Measurements from ENCODE around the gene SMIM23.

Gene SMIM23

GRCh38 chr5:171755354-171755821 is 30.2 kb upstream of the SMIM23 start:
- no peak overlapping the region for H3K4me3 ChIP-seq (ENCODE audit: low read depth, low read length)
- TF ChIP-seq, protein P1, sequence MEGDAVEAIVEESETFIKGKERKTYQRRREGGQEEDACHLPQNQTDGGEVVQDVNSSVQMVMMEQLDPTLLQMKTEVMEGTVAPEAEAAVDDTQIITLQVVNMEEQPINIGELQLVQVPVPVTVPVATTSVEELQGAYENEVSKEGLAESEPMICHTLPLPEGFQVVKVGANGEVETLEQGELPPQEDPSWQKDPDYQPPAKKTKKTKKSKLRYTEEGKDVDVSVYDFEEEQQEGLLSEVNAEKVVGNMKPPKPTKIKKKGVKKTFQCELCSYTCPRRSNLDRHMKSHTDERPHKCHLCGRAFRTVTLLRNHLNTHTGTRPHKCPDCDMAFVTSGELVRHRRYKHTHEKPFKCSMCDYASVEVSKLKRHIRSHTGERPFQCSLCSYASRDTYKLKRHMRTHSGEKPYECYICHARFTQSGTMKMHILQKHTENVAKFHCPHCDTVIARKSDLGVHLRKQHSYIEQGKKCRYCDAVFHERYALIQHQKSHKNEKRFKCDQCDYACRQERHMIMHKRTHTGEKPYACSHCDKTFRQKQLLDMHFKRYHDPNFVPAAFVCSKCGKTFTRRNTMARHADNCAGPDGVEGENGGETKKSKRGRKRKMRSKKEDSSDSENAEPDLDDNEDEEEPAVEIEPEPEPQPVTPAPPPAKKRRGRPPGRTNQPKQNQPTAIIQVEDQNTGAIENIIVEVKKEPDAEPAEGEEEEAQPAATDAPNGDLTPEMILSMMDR (IDR thresholded peaks at IDR 0.05; ENCODE audit: low read depth, low read length), result no peak
- in situ Hi-C loops (cut with HindIII; ENCODE audit: low sequenced_read_pairs), result no loop called here
- DNase-seq (ENCODE audit: low read depth, low spot score), result no peak

DNA sequence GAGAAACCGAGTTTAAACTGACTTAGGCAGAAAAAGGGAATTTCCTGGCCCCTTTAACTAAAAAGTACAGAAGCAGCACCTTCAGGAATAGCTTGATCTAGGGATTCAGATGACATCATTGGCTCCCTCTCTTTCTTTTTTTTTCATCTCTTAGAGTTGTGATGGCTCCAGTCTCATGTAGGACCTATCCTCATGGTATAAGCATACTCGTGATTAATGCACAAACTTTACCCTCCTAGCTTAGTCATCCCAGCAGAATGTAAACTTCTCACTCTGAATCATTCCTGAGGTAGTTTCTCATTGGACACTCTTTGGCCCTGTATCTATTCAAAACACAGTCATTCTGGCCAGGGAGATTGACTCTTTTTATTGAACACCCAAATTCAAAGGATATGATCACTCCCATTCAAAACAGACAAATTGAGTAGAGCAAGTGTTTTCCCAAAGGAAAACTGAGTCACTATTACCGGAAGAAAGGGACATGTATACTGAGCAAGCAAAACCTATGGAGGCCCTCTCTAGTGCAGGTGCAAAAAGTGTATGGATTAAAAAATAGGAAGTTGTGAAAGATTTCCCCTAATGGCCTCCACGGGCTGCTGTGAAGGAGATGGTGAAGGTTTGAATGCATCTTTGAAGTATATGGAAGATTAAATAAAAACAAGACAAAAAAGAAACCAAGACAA is 27.6 kb upstream of the SMIM23 start:
- DNase-seq (ENCODE audit: low read depth, low spot score), result peak; percentile 89
- TF ChIP-seq, protein P1 (IDR thresholded peaks at IDR 0.05; ENCODE audit: low read depth, low read length), result no peak
- no peak overlapping the region for H3K4me3 ChIP-seq (ENCODE audit: low read depth, low read length)
- in situ Hi-C loops (cut with HindIII; ENCODE audit: low sequenced_read_pairs), result no loop called here

DNA sequence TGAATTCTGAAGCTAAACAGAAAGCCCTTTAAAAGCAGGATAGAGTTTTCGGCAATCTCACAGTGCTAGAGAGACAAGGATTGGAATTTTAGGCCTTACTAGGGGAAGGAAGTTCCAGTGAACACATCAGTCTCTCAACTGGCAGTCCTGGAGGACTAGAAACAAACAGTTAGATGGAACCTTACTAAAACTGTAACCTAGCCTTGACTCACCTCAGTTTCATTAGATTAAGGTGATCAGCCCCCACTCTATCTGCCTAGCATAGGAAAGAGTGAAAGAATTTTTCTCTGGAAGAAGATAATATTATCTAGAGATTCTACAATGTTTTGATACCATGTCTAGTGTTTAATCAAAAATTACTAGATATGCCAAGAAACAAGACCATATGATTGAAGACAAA is 25.8 kb upstream of the SMIM23 start:
- H3K4me3 ChIP-seq (ENCODE audit: low read depth, low read length), result no peak overlapping the region
- TF ChIP-seq, protein P1 (IDR thresholded peaks at IDR 0.05; ENCODE audit: low read depth, low read length), result no peak
- in situ Hi-C loops (cut with HindIII; ENCODE audit: low sequenced_read_pairs), result no loop called here
- no peak for DNase-seq (ENCODE audit: low read depth, low spot score)

GRCh38 chr5:171762021-171762608 is 23.5 kb upstream of the SMIM23 start:
- TF ChIP-seq, protein P1 (IDR thresholded peaks at IDR 0.05; ENCODE audit: low read depth, low read length), result no peak
- no peak overlapping the region for H3K4me3 ChIP-seq (ENCODE audit: low read depth, low read length)
- no peak for DNase-seq (ENCODE audit: low read depth, low spot score)
- in situ Hi-C loops (cut with HindIII; ENCODE audit: low sequenced_read_pairs), result no loop called here

DNA sequence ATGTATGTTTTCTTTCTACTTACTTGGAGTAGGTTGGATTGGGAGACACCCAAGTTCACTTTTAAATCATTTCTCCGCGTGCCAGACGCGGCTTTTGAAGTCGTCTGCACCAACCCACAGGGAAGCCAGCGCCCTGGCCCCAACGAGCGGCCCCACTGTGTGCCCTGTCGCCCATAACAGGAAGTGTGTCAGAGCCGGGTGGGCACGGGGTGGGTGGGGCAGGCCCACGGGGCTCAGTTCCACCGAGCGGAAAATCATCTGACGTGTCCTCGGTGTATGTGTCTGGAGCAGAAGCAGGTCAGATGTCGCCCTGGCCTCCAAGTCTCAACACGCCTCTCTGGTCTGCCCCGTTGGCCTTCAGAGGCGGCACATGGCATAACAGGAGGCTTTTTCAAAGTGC is 22.7 kb upstream of the SMIM23 start:
- no peak for DNase-seq (ENCODE audit: low read depth, low spot score)
- in situ Hi-C loops (cut with HindIII; ENCODE audit: low sequenced_read_pairs), result no loop called here
- H3K4me3 ChIP-seq (ENCODE audit: low read depth, low read length), result no peak overlapping the region
- TF ChIP-seq, protein P1 (IDR thresholded peaks at IDR 0.05; ENCODE audit: low read depth, low read length), result no peak

- TF ChIP-seq, protein P1 (IDR thresholded peaks at IDR 0.05; ENCODE audit: low read depth, low read length), result no peak
- H3K4me3 ChIP-seq (ENCODE audit: low read depth, low read length), result no peak overlapping the region
- in situ Hi-C loops (cut with HindIII; ENCODE audit: low sequenced_read_pairs), result no loop called here
- no peak for DNase-seq (ENCODE audit: low read depth, low spot score)
Measured at GRCh38 chr5:171764265-171764664, 21.4 kb upstream of the SMIM23 start.
